Measurements from ENCODE around the gene OR1J4.
"Not testable (repeated sequence)": the region's sequence is repeated elsewhere in the genome, so short reads cannot be mapped to it uniquely, and the experiment has no call there.

Gene OR1J4, protein sequence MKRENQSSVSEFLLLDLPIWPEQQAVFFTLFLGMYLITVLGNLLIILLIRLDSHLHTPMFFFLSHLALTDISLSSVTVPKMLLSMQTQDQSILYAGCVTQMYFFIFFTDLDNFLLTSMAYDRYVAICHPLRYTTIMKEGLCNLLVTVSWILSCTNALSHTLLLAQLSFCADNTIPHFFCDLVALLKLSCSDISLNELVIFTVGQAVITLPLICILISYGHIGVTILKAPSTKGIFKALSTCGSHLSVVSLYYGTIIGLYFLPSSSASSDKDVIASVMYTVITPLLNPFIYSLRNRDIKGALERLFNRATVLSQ

GRCh38 chr9:122518841-122519240, at the start of gene OR1J4:
Gene OR1J4, plus strand, starts transcription at chr9:122519141. Its CDS starts 0 bp downstream, at chr9:122519141.
- no peak for FAIRE-seq

- FAIRE-seq: no peak
Measured at GRCh38 chr9:122474561-122474960, 44.4 kb upstream of the OR1J4 start.

DNA sequence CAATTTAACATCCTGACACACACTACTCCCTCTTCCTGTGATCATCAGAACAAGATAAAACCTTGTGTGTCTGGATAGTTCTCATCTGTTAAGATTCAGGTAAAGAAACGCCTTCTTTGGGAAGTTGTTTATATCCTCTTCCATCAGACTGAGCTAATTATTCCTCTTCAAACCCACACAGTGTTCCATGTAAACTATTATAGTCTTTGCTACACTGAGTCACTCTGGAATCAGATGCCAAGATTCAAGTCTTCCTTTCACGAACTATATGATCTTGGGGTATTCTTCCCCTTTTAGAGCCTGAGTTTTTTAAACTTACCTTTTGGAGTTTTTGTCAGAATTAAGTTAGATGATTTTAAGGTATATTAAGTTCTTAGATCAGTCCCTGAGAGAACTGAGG, 43.2 kb upstream of the OR1J4 start:
- no peak for FAIRE-seq

DNA sequence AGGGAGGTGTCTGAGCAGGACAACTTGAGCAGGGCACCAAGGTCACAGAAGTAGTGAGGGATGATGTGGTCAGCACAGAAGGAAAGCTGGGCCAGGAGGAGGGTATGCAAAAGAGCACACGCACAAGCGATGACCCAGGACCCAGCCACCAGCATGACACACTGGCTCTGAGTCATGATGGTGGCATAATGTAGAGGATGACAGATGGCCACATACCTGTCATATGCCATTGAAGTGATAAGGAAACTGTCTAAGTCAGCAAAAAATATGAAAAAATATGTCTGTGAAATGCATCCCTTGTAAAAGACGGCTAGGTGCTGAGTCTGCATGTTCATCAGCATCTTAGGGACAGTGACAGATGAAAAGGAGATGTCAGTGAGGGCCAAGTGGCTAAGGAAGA, 41.6 kb upstream of the OR1J4 start:
- FAIRE-seq: no peak

- no peak for FAIRE-seq
Measured at GRCh38 chr9:122477826-122478225, 41.1 kb upstream of the OR1J4 start, which contains the start of gene OR1J1. Gene OR1J1, minus strand, starts transcription at chr9:122477926. Its CDS starts 0 bp downstream, at chr9:122477926.

DNA sequence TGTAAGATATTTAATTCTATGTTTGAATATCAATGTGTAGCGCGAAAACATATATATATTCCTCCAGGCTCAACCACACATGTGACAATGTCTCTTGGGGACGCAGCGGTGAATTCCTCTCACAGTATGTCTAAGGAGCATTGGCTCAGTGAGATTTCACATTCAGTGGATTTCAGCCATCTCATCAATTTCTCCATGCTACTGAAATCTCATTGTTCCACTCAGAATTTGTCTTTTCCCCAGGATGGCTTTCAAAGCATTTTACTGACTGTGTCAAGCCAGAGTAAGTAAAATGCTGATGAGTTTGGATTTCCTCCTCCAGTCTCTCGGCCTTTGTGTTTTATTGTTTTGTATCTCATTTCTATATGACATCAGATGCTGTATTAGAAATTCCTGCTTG, 39.9 kb upstream of the OR1J4 start:
- no peak for FAIRE-seq

DNA sequence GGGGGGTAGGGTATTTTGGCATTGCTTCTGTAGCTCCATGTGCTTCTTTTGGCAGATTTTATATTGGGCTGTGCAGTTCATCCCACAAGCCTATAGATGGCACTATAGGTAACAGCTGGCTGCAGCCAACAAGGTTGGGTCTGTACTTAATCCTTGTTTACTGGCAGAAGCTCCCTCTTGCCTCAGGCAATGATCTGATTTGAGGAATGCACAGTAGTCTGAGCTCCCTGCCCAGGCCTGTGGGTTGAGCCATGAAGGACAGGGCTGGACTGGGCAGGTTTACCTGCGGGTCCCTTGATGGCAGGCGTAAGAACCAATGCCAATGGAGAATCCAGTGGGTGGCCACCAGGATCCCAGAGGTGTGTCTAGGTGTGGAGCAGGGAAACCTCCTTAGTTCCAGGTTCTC, 20.1 kb upstream of the OR1J4 start:
- FAIRE-seq: no peak

GRCh38 chr9:122506964-122507363, 12.0 kb upstream of the OR1J4 start:
- no peak for FAIRE-seq

DNA sequence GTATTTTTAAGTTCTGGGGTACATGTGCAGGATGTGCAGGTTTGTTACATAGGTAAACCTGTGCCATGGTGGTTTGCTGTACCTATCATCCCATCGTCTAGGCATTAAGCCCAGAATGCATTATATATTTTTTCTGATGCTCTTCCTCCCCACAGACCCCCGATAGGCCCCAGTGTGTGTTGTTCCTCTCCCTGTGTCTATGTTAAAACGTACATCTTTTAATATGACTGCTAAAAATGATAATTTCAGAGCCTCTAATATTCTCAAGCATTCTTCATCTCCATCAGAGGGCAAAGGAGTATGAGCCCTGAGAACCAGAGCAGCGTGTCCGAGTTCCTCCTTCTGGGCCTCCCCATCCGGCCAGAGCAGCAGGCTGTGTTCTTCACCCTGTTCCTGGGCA, 8.4 kb upstream of the OR1J4 start, which contains the start of gene OR1J2:
Gene OR1J2, plus strand, starts transcription at position 301 of the 400 bp plus-strand sequence. Its CDS starts 0 bp downstream, at position 301.
- no peak for FAIRE-seq

GRCh38 chr9:122518226-122518625, 715 bp upstream of the OR1J4 start:
- FAIRE-seq: no peak

DNA sequence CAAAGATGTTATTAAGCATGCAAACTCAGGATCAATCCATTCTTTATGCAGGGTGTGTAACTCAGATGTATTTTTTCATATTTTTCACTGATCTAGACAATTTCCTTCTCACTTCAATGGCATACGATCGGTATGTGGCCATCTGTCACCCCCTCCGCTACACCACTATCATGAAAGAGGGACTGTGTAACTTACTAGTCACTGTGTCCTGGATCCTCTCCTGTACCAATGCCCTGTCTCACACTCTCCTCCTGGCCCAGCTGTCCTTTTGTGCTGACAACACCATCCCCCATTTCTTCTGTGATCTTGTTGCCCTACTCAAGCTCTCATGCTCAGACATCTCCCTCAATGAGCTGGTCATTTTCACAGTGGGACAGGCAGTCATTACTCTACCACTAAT, 435 bp downstream of the OR1J4 start:
- FAIRE-seq: no peak

GRCh38 chr9:122526602-122527001, 7.7 kb downstream of the OR1J4 start:
- no peak for FAIRE-seq

GRCh38 chr9:122527193-122527592, 8.3 kb downstream of the OR1J4 start, which contains the start of gene OR1N1:
Gene OR1N1, minus strand, starts transcription at chr9:122527293. Its CDS starts 0 bp downstream, at chr9:122527293.
- no peak for FAIRE-seq

GRCh38 chr9:122531157-122531556, 12.2 kb downstream of the OR1J4 start:
- FAIRE-seq: not testable (repeated sequence)

GRCh38 chr9:122536134-122536533, 17.2 kb downstream of the OR1J4 start:
- peak; percentile 91 for FAIRE-seq

- FAIRE-seq: not testable (repeated sequence)
Measured at GRCh38 chr9:122537066-122537465, 18.1 kb downstream of the OR1J4 start.

DNA sequence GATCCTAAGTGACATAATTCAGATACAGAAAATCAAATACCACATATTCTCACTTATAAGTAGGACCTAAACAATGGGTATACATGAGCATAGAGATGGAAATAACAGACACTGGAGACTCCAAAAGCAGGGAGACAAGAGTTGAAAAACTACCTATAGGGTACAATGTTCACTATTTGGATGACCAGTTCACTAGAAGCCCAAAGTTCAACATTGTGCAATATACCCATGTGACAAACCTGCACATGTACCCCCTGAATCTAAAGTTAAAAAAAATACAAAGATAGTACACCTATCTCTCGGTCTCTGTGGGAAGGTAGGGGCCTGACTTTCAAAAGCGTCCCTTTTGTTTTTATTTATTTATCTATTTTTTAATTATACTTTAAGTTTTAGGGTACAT, 19.8 kb downstream of the OR1J4 start:
- no peak for FAIRE-seq

DNA sequence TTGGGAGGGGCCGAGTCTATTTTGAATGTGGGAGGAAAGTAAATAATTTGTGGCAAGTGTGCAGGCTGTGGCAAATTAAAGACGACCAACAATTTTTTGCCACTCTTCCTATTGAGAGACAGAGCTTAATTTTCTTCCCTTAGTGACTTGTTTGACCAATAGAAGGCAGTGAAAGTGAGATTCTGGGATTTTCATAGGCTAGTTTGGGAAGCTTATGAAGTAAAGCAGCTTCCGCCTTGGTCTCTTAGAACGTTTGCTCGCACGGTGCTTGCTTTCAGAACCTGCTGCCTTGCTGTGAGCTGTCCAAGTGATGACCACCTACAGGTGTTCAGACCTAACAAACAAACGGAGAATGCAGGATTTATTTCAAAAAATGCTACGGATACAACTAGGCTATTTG, 27.3 kb downstream of the OR1J4 start:
- FAIRE-seq: no peak

GRCh38 chr9:122551371-122551770, 32.4 kb downstream of the OR1J4 start:
- no peak for FAIRE-seq

DNA sequence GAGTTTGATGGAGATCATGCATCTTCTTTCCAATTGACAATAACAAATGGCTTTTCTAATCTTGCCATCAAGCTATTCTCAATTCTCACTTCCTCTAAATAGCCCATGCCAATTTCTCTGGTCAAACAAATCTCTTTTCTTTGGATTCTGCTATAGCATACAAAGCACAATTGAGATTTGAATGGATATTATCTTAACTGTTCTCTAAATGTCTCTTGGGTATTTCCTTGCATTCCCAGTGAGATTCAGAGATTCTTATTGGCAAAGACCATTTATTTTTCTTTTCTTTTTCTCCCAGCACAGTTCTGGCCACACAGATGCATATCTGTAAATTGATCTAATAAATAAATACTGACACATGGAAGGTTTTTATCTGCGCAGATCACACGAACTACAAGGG, 33.9 kb downstream of the OR1J4 start, which contains the start of gene OR1N2:
Gene OR1N2, plus strand, starts transcription at position 301 of the 400 bp plus-strand sequence. CDS start 100 bp downstream, outside the sequence.
- FAIRE-seq: no peak

DNA sequence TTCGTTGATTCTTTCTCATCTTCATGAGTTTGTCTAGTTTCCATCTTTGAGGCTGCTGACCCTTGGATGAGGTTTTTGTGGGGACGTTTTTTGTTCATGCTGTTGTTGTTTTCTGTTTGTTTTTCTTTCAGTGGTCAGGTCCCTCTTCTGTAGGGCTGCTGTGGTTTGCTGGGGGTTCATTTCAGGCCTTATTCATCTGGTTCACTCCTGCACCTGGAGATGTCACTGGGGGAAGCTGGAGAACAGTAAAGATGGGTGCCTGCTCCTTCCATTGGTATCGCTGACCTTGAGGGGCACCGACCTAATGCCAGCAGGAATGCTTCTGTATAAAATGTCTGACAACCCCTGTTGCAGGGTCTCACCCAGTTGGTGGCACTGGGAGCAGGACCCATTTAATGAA, 42.5 kb downstream of the OR1J4 start:
- no peak for FAIRE-seq

DNA sequence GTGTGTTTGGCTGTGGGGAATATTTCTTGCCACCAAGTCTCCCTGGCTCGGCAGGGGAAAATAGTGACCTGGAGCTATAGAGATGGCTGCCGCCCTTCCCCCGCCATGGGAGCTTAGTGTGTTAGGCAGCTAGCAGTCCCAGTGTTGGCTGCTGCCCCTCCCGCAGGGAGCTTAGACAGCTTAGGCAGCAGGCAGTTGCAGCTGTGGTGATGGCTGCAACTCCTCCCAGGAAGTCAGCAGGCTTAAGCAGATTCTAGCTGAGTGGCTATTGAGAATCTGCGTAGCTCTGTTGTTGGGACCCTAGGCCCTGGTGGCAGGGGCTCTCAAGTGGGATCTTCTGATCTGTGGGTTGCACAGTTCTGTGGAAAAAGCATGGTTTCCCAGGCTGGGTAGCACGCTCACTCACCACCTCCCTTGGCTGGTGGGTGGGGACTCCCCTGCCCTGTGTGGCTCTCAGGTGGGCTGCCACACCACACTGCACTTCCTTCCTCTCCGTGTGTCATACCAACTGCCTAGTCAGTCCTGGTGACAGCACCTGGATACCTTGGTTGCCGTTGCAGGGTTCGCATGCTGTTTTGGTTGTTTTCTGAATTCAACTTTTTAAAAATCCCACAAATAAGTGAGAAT, 43.3 kb downstream of the OR1J4 start:
- no peak for FAIRE-seq

- no peak for FAIRE-seq
Measured at GRCh38 chr9:122567901-122568300, 49.0 kb downstream of the OR1J4 start.
